OCI-LY3 (cell line): ENCODE data around the gene TMEM247.

ENCODE experiments used
- H2AFZ ChIP-seq: fragments of 200-600, 300-600 bp; shearing (Covaris generic); 2 replicates; pipeline ENCODE4 v1.6.0; 2014; ENCODE audit warnings: antibody characterized with exemption, low read depth, low read length
- H3K27ac ChIP-seq: fragments of 200-600, 300-600 bp; sonication (generic); 2 replicates; pipeline ENCODE4 v1.5.1; 2014; ENCODE audit warnings: mild to moderate bottlenecking, low read length, moderate library complexity, mixed read lengths
- H3K27me3 ChIP-seq: fragments of 200-600, 300-600 bp; sonication (generic); 2 replicates; pipeline ENCODE4 v1.6.1; 2014; ENCODE audit warnings: low read depth, low read length, mixed read lengths
- H3K36me3 ChIP-seq: fragments of 200-600, 300-600 bp; sonication (generic); replicated peaks from 2 replicates; pipeline ENCODE3; 2014; ENCODE audit warnings: low read depth, low read length, mixed read lengths
- H3K4me1 ChIP-seq: fragments of 300-600, 200-600 bp; sonication (generic); 2 replicates; pipeline ENCODE4 v1.6.1; 2014; ENCODE audit warnings: low read length, mixed read lengths
- H3K4me2 ChIP-seq: fragments of 200-600, 300-600 bp; sonication (generic); 2 replicates; pipeline ENCODE4 v1.6.1; 2014; ENCODE audit warnings: low read length, mixed read lengths
- H3K4me3 ChIP-seq: fragments of 300-600, 200-600 bp; sonication (generic); 2 replicates; pipeline ENCODE4 v1.5.1; 2014; ENCODE audit warnings: antibody characterized with exemption, mild to moderate bottlenecking, low read length, moderate library complexity
- H3K79me2 ChIP-seq: fragments of 300-600, 200-600 bp; shearing (Covaris generic); 2 replicates; pipeline ENCODE4 v1.6.1; 2014; ENCODE audit warnings: mild to moderate bottlenecking, low read length, mixed read lengths
- H3K9ac ChIP-seq: fragments of 300-600, 200-600 bp; shearing (Covaris generic); 2 replicates; pipeline ENCODE4 v1.6.0; 2014; ENCODE audit warnings: mild to moderate bottlenecking, low read length, moderate library complexity
- H3K9me3 ChIP-seq: fragments of 200-600, 300-600 bp; shearing (Covaris generic); 2 replicates; pipeline ENCODE4 v1.6.1; 2014; ENCODE audit warnings: low read length, mixed read lengths; ENCODE audit not compliant: insufficient read depth
- H4K20me1 ChIP-seq: fragments of 200-600, 300-600 bp; sonication (generic); 2 replicates; pipeline ENCODE4 v1.6.1; 2016; ENCODE audit warnings: low read length, mixed read lengths; ENCODE audit not compliant: insufficient read depth
- CTCF ChIP-seq: fragments of 200-600, 300-600 bp; sonication (generic); IDR thresholded peaks from 2 replicates; pipeline ENCODE4 v1.5.1; 2014; ENCODE audit warnings: antibody characterized with exemption, low read length, low read depth
- EZH2phosphoT487 ChIP-seq: fragments of 200-600 bp; shearing (Covaris generic); IDR thresholded peaks from 2 replicates; pipeline ENCODE4 v1.6.1; 2018; ENCODE audit warnings: antibody characterized with exemption, mixed run types, low read depth

Gene TMEM247

GRCh38 chr2:46510598-46511177, 31.3 kb downstream of the TMEM247 start:
- H3K79me2 ChIP-seq, result no peaks in the 10 kb centered on the region
- H2AFZ ChIP-seq, result no peak overlapping the region
- no peak overlapping the region for H3K9ac ChIP-seq
- H3K27me3 ChIP-seq, result no peaks in the 10 kb centered on the region
- H3K36me3 ChIP-seq, result no peaks in the 10 kb centered on the region
- no peak overlapping the region for H3K4me2 ChIP-seq
- peaks cover 4% of the 10 kb centered on the region; the same call in 1 of the 2 replicates for H3K4me1 ChIP-seq
- no peaks in the 10 kb centered on the region for H4K20me1 ChIP-seq
- TF ChIP-seq CTCF (no peak), EZH2phosphoT487 (no peak)
- peaks cover 6% of the 10 kb centered on the region; the same call in 1 of the 2 replicates for H3K9me3 ChIP-seq
- H3K4me3 ChIP-seq, result no peak overlapping the region
- H3K27ac ChIP-seq, result no peak overlapping the region

- no peaks in the 10 kb centered on the region for H3K79me2 ChIP-seq
- peaks cover 2% of the 10 kb centered on the region for H3K36me3 ChIP-seq
- no peak overlapping the region for H2AFZ ChIP-seq
- H3K4me1 ChIP-seq, result peaks cover 4% of the 10 kb centered on the region; the same call in 1 of the 2 replicates
- peaks cover 6% of the 10 kb centered on the region; the same call in 1 of the 2 replicates for H3K9me3 ChIP-seq
- H3K27me3 ChIP-seq, result no peaks in the 10 kb centered on the region
- no peak overlapping the region for H3K4me2 ChIP-seq
- H3K9ac ChIP-seq, result no peak overlapping the region
- no peaks in the 10 kb centered on the region for H4K20me1 ChIP-seq
- no peak overlapping the region for H3K4me3 ChIP-seq
- no peak overlapping the region for H3K27ac ChIP-seq
- no peak for TF ChIP-seq CTCF
- no peak for TF ChIP-seq EZH2phosphoT487
Measured at GRCh38 chr2:46512185-46512584, 32.8 kb downstream of the TMEM247 start.

GRCh38 chr2:46514738-46515137, 35.4 kb downstream of the TMEM247 start:
- Histone ChIP-seq H2AFZ (no peak overlapping the region), H3K4me1 (peaks cover 2% of the 10 kb centered on the region; the same call in 1 of the 2 replicates), H3K36me3 (peaks cover 2% of the 10 kb centered on the region), H3K9ac (no peak overlapping the region), H3K79me2 (no peaks in the 10 kb centered on the region), H3K27ac (no peak overlapping the region), H3K27me3 (no peaks in the 10 kb centered on the region), H3K9me3 (peaks cover 9% of the 10 kb centered on the region; the same call in 1 of the 2 replicates), H4K20me1 (no peaks in the 10 kb centered on the region), H3K4me2 (no peak overlapping the region), H3K4me3 (no peak overlapping the region)
- no peak for TF ChIP-seq CTCF
- no peak for TF ChIP-seq EZH2phosphoT487

- Histone ChIP-seq H2AFZ (no peak overlapping the region), H3K4me1 (peaks cover 14% of the 10 kb centered on the region), H3K4me3 (no peak overlapping the region), H3K4me2 (no peak overlapping the region), H3K36me3 (peaks cover 2% of the 10 kb centered on the region), H3K9me3 (peaks cover 9% of the 10 kb centered on the region; the same call in 1 of the 2 replicates), H3K9ac (no peak overlapping the region), H3K27me3 (no peaks in the 10 kb centered on the region), H4K20me1 (no peaks in the 10 kb centered on the region), H3K27ac (no peak overlapping the region), H3K79me2 (no peaks in the 10 kb centered on the region)
- no peak for TF ChIP-seq EZH2phosphoT487
- TF ChIP-seq CTCF, result no peak
Measured at GRCh38 chr2:46517485-46517884, 38.1 kb downstream of the TMEM247 start.
